ENCODE data around the gene ETNK2. TPM values are rescaled to one million over a fixed set of nuclear protein-coding genes. Genes with fewer than 3 reads are reported as not detected.

ETNK2 gene
- total RNA-seq, 1 experiment from 2014 or later, result 44.3 TPM

GRCh38 chr1:204146309-204146708, 5.5 kb downstream of the ETNK2 start:
- DNase-seq, result no peak

GRCh38 chr1:204145033-204145504, 6.8 kb downstream of the ETNK2 start:
- H3K36me3 ChIP-seq (replicated peaks; ENCODE audit: control insufficient read depth, insufficient read depth, low read length), result peaks cover 2% of the 10 kb centered on the region
- no peaks in the 10 kb centered on the region for H3K27me3 ChIP-seq (ENCODE audit: control insufficient read depth, insufficient read depth, low read length)
- no peak overlapping the region for H3K4me3 ChIP-seq (ENCODE audit: insufficient read depth, low read depth, low read length)
- DNase-seq, result no peak

More at GRCh38 chr1:204146309-204146708, 5.5 kb downstream of the ETNK2 start:
- H3K27me3 ChIP-seq (ENCODE audit: control insufficient read depth, insufficient read depth, low read length), result peaks cover 8% of the 10 kb centered on the region
- peaks cover 2% of the 10 kb centered on the region; the same call in 1 of the 2 replicates for H3K36me3 ChIP-seq (replicated peaks; ENCODE audit: control insufficient read depth, insufficient read depth, low read length)
- H3K4me3 ChIP-seq (ENCODE audit: insufficient read depth, low read depth, low read length), result no peak overlapping the region

- H3K36me3 ChIP-seq (replicated peaks; ENCODE audit: control insufficient read depth, insufficient read depth, low read length), result peaks cover 4% of the 10 kb centered on the region
- no peak for DNase-seq
- no peak overlapping the region for H3K4me3 ChIP-seq (ENCODE audit: insufficient read depth, low read depth, low read length)
- no peaks in the 10 kb centered on the region for H3K27me3 ChIP-seq (ENCODE audit: control insufficient read depth, insufficient read depth, low read length)
Measured at GRCh38 chr1:204143276-204144041, 8.4 kb downstream of the ETNK2 start.

DNA sequence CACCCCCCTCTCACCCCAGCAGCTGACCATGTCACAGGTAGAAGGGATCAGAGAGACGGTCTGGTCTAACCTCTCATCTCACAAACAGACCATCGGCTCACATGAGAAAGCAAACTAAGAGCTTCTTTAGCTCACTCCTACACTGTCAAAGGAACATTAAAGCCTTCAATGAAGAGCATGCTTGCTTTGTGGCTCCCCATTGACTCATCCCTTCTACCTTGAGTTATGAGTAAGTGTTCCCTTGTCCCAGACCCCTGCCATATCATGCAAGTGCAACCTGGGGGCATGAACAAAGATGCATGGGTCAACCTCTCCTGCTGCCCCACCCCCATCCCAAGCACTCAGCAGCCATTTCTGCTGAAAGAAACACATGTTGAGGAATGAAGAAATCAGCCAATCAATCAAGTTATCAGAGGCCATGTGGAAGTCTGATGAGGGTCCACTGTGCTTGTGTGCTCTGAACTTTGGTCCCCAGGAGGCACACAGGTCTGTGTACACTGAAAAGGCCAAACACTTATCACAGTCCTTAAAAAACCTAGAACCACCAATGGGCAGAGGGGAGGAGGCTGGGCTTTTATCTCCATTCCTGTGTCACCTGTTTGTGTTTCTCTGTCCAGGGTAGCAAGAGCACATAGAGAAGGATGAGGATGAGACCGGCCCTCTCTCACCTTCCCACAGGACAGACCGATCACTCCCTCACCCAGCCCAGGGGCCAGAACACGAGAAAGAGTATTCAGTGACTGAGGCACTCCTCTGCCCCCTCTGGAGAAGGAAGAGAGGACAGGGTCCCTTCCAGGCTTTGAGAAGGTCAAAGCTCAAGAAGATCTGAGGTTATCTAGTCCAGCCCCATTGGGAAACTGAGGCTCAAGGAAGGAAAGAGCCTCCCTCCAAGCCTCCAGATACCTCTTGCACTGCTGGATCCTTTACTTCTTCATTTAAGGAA, 9.5 kb downstream of the ETNK2 start:
- H3K4me3 ChIP-seq (ENCODE audit: insufficient read depth, low read depth, low read length), result no peak overlapping the region
- no peak for DNase-seq
- no peaks in the 10 kb centered on the region; the same call in 1 of the 2 replicates for H3K27me3 ChIP-seq (ENCODE audit: control insufficient read depth, insufficient read depth, low read length)
- H3K36me3 ChIP-seq (replicated peaks; ENCODE audit: control insufficient read depth, insufficient read depth, low read length), result peaks cover 4% of the 10 kb centered on the region

DNA sequence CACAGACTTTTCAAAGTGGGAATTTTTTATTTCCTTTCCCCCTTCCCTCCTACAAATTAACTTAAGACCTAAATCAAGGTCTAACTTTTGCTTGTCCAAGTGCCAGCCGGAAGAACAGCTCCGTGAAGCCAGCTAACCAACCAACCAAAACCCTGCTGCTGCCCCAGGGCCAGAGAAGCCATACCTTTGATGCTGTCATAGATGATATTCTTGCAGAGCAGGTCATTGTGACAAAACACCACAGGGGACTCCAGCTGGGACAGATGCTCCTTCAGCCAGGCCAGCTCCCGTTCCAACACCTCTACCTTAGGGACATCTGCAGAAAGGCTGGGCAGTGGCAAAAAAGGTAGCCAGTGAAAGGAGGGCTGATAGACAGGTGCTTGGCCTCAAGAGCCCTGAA, 10.7 kb downstream of the ETNK2 start:
- Histone ChIP-seq H3K27me3 (ENCODE audit: control insufficient read depth, insufficient read depth, low read length) (no peaks in the 10 kb centered on the region; the same call in 1 of the 2 replicates), H3K36me3 (replicated peaks; ENCODE audit: control insufficient read depth, insufficient read depth, low read length) (peaks cover 4% of the 10 kb centered on the region), H3K4me3 (ENCODE audit: insufficient read depth, low read depth, low read length) (no peak overlapping the region)
- no peak for DNase-seq

DNA sequence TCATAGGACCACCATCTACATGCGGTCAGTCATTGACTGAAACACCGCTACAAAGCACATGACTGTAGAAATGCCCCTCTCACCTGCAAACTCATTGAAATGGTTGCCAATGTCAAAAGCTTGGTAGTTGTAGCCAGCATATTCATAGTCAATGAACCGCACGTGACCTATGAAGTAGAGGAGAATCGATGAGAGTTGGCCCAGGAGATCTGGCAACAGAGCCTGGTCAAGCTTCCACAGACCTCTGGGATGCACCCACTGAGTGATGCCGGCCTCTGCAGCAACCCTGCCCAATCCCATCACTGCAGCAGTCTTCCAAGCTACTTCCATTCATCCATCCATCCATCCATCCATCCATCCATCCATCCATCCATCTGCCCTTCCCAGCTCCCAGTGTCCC, 11.9 kb downstream of the ETNK2 start:
- no peak for DNase-seq
- Histone ChIP-seq H3K4me3 (ENCODE audit: insufficient read depth, low read depth, low read length) (no peak overlapping the region), H3K36me3 (replicated peaks; ENCODE audit: control insufficient read depth, insufficient read depth, low read length) (peaks cover 3% of the 10 kb centered on the region; the same call in 1 of the 2 replicates), H3K27me3 (ENCODE audit: control insufficient read depth, insufficient read depth, low read length) (no peaks in the 10 kb centered on the region; the same call in 1 of the 2 replicates)

GRCh38 chr1:204139088-204139487, 12.8 kb downstream of the ETNK2 start:
- H3K27me3 ChIP-seq (ENCODE audit: control insufficient read depth, insufficient read depth, low read length), result no peaks in the 10 kb centered on the region; the same call in 1 of the 2 replicates

DNA sequence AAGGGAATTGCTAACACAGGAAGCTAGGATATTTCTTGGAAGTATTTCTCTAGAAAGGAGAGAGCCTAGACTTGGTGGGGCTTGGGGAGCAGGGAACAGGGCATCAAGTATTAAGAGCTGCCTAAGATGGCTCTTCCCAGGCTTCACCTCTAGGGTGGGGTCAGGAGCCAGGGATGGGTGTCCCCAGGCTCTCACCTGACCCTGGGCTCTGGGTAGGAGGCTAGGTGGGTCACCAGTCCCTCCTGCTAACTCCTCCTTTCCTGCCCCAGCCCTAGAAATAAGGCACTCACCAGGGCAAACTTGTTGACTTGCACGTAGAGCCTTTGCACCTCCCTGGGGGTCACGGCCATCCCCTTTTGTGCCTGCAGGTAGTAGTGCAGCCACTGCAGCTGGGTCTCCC, 15.0 kb downstream of the ETNK2 start:
- Histone ChIP-seq H3K36me3 (replicated peaks; ENCODE audit: control insufficient read depth, insufficient read depth, low read length) (peaks cover 9% of the 10 kb centered on the region), H3K27me3 (ENCODE audit: control insufficient read depth, insufficient read depth, low read length) (no peaks in the 10 kb centered on the region; the same call in 1 of the 2 replicates), H3K4me3 (ENCODE audit: insufficient read depth, low read depth, low read length) (no peak overlapping the region)
- peak; percentile 75 for DNase-seq

More at GRCh38 chr1:204139088-204139487, 12.8 kb downstream of the ETNK2 start:
- H3K4me3 ChIP-seq (ENCODE audit: insufficient read depth, low read depth, low read length), result no peak overlapping the region
- H3K36me3 ChIP-seq (replicated peaks; ENCODE audit: control insufficient read depth, insufficient read depth, low read length), result peaks cover 7% of the 10 kb centered on the region
- no peak for DNase-seq

DNA sequence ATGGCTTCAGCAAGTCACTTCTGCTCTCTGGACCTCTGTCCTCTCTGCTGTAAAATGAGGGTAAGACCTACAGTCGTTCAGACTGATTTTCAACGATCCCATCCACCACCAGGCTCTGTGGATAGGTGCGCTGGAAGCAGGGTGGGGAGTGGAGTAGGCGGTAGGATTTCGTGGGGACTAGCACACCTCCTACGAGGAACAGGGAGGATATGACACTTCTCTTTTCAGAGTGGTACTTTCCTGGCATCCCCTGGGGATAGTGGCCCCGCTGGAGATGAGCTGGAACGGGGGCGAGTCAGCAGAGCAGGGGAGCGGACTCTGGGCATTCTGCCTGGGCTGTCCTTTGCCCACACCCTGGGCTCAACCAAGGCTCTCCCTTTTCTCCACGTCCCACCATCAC, 17.7 kb downstream of the ETNK2 start:
- no peak overlapping the region for H3K4me3 ChIP-seq (ENCODE audit: insufficient read depth, low read depth, low read length)
- H3K27me3 ChIP-seq (ENCODE audit: control insufficient read depth, insufficient read depth, low read length), result no peaks in the 10 kb centered on the region; the same call in 1 of the 2 replicates
- no peak for DNase-seq
- peaks cover 6% of the 10 kb centered on the region for H3K36me3 ChIP-seq (replicated peaks; ENCODE audit: control insufficient read depth, insufficient read depth, low read length)

- no peak for DNase-seq
- H3K27me3 ChIP-seq (ENCODE audit: control insufficient read depth, insufficient read depth, low read length), result no peaks in the 10 kb centered on the region; the same call in 1 of the 2 replicates
- H3K36me3 ChIP-seq (replicated peaks; ENCODE audit: control insufficient read depth, insufficient read depth, low read length), result peaks cover 9% of the 10 kb centered on the region
- no peak overlapping the region for H3K4me3 ChIP-seq (ENCODE audit: insufficient read depth, low read depth, low read length)
Measured at GRCh38 chr1:204132718-204133117, 19.1 kb downstream of the ETNK2 start.

- Histone ChIP-seq H3K27me3 (ENCODE audit: control insufficient read depth, insufficient read depth, low read length) (no peaks in the 10 kb centered on the region), H3K36me3 (replicated peaks; ENCODE audit: control insufficient read depth, insufficient read depth, low read length) (peaks cover 9% of the 10 kb centered on the region), H3K4me3 (ENCODE audit: insufficient read depth, low read depth, low read length) (no peak overlapping the region)
- DNase-seq, result no peak
Measured at GRCh38 chr1:204131978-204132377, 19.9 kb downstream of the ETNK2 start.

DNA sequence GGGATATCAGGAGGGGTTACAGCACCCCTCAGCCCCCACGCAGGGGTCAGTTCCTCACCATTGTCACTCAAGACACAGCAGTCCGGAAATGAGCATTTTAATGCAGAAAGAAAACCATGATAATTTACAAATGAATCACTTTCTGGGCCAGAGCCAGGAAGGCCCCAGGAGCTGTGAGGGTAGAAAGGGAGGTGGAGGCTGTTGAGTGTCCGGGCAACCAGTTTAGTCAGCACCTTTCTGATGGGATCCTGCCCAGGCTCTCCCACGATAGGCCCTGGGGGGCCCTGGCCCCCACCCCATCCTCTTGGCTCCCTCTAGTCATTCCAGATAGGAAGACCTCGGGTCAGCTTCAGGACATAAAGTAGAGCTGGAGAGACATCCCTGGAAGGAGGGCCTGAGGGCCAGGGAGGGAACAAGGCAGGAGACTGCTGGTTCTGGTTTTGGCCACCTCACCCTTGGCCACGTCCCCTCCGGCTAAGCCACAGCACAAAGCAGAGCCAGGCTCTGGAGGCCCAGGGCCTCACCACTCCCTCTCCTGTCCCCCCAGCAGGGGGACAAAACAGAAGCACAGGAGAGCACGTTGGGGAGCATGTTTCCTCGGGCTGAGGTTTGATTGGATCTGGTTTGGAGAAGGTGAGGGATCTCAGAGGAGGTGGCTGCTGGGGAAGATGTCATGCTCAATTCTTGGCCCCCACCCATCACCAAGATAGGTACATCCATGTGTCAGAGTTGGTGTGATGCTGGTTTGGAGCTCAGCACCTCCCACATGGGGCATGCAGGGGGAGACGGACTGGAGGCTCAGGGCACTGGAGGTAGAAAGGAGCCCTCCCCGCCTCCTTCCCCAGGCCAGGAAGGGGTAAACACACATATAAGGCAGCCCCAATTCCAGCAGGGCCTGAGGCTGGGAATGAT, 20.6 kb downstream of the ETNK2 start:
- Histone ChIP-seq H3K36me3 (replicated peaks; ENCODE audit: control insufficient read depth, insufficient read depth, low read length) (peaks cover 12% of the 10 kb centered on the region), H3K27me3 (ENCODE audit: control insufficient read depth, insufficient read depth, low read length) (no peaks in the 10 kb centered on the region), H3K4me3 (ENCODE audit: insufficient read depth, low read depth, low read length) (no peak overlapping the region)
- DNase-seq, result no peak

- Histone ChIP-seq H3K36me3 (replicated peaks; ENCODE audit: control insufficient read depth, insufficient read depth, low read length) (peaks cover 21% of the 10 kb centered on the region), H3K27me3 (ENCODE audit: control insufficient read depth, insufficient read depth, low read length) (no peaks in the 10 kb centered on the region), H3K4me3 (ENCODE audit: insufficient read depth, low read depth, low read length) (no peak overlapping the region)
- DNase-seq, result no peak
Measured at GRCh38 chr1:204130178-204130577, 21.7 kb downstream of the ETNK2 start.
